ENCODE measurements around the gene NDUFAB1. TPM values are rescaled to one million over a fixed set of nuclear protein-coding genes. Genes with fewer than 3 reads are reported as not detected.
A peak's percentile ranks its signal among the peaks of the same experiment; 100 is the strongest.
"Not testable (repeated sequence)": the region's sequence is repeated elsewhere in the genome, so short reads cannot be mapped to it uniquely, and the experiment has no call there.

The NDUFAB1 gene
- total and polyA plus RNA-seq, 5 donors: 378 to 1,123 (median 470) TPM

- Histone ChIP-seq H3K9me3 (ENCODE audit: control insufficient read depth, low read length) (no peaks in the 10 kb centered on the region), H3K27me3 (ENCODE audit: control insufficient read depth, insufficient read depth) (no peaks in the 10 kb centered on the region), H3K27ac (ENCODE audit: low read length) (peak overlapping the region; percentile 50), H3K4me1 (ENCODE audit: control insufficient read depth, insufficient read depth, low read length) (no peaks in the 10 kb centered on the region), H3K4me3 (ENCODE audit: low read length) (no peak overlapping the region)
- intact Hi-C loops (cut with DNase I): no loop called here
- DNase-seq: no peak
- WGBS: 74% methylated on average over 13 of the region's 14 CpGs
- ATAC-seq: peak; percentile 67 to 73
Measured at GRCh38 chr16:23584186-23585076, 11.7 kb downstream of the NDUFAB1 start.

GRCh38 chr16:23583271-23583670, 12.8 kb downstream of the NDUFAB1 start:
- H3K4me3 ChIP-seq (ENCODE audit: low read length); H3K27me3 ChIP-seq (ENCODE audit: control insufficient read depth, insufficient read depth); H3K9me3 ChIP-seq (ENCODE audit: control insufficient read depth, low read length); ATAC-seq; H3K4me1 ChIP-seq (ENCODE audit: control insufficient read depth, insufficient read depth, low read length); H3K27ac ChIP-seq (ENCODE audit: low read length); intact Hi-C loops (cut with DNase I): not testable (repeated sequence)
- DNase-seq: peak in 1 of 3 donors; percentile 39
- WGBS: 94% methylated on average over 30 of the region's 30 CpGs

GRCh38 chr16:23581764-23582163, 14.4 kb downstream of the NDUFAB1 start:
- Histone ChIP-seq H3K27me3 (ENCODE audit: control insufficient read depth, insufficient read depth) (no peaks in the 10 kb centered on the region), H3K4me1 (ENCODE audit: control insufficient read depth, insufficient read depth, low read length) (peaks cover 4% of the 10 kb centered on the region), H3K27ac (ENCODE audit: low read length) (no peak overlapping the region), H3K9me3 (ENCODE audit: control insufficient read depth, low read length) (no peaks in the 10 kb centered on the region), H3K4me3 (ENCODE audit: low read length) (no peak overlapping the region)
- ATAC-seq (no peak), DNase-seq (no peak)
- intact Hi-C loops (cut with DNase I): no loop called here

- H3K4me3 ChIP-seq (ENCODE audit: low read length): no peak overlapping the region
- peaks cover 4% of the 10 kb centered on the region for H3K4me1 ChIP-seq (ENCODE audit: control insufficient read depth, insufficient read depth, low read length)
- ATAC-seq: no peak
- no peaks in the 10 kb centered on the region for H3K27me3 ChIP-seq (ENCODE audit: control insufficient read depth, insufficient read depth)
- intact Hi-C loops (cut with DNase I): no loop called here
- no peak for DNase-seq
- no peak overlapping the region for H3K27ac ChIP-seq (ENCODE audit: low read length)
- no peaks in the 10 kb centered on the region for H3K9me3 ChIP-seq (ENCODE audit: control insufficient read depth, low read length)
Measured at GRCh38 chr16:23580391-23580790, 15.7 kb downstream of the NDUFAB1 start.

- Histone ChIP-seq H3K4me3 (ENCODE audit: low read length) (no peak overlapping the region), H3K27ac (ENCODE audit: low read length) (no peak overlapping the region), H3K27me3 (ENCODE audit: control insufficient read depth, insufficient read depth) (no peaks in the 10 kb centered on the region), H3K4me1 (ENCODE audit: control insufficient read depth, insufficient read depth, low read length) (peaks cover 4% of the 10 kb centered on the region), H3K9me3 (ENCODE audit: control insufficient read depth, low read length) (no peaks in the 10 kb centered on the region)
- DNase-seq (no peak), ATAC-seq (no peak)
- intact Hi-C loops (cut with DNase I): no loop called here
- 98% methylated on average over 4 of the region's 4 CpGs for WGBS
Measured at GRCh38 chr16:23579371-23579770, 16.7 kb downstream of the NDUFAB1 start.

GRCh38 chr16:23578101-23578830, 17.9 kb downstream of the NDUFAB1 start:
- no peaks in the 10 kb centered on the region for H3K9me3 ChIP-seq (ENCODE audit: control insufficient read depth, low read length)
- DNase-seq: no peak
- no peak overlapping the region for H3K27ac ChIP-seq (ENCODE audit: low read length)
- no peaks in the 10 kb centered on the region for H3K27me3 ChIP-seq (ENCODE audit: control insufficient read depth, insufficient read depth)
- ATAC-seq: no peak
- 47% methylated on average over 5 of the region's 5 CpGs for WGBS
- H3K4me1 ChIP-seq (ENCODE audit: control insufficient read depth, insufficient read depth, low read length): peaks cover 4% of the 10 kb centered on the region
- intact Hi-C loops (cut with DNase I): no loop called here
- H3K4me3 ChIP-seq (ENCODE audit: low read length): no peak overlapping the region

GRCh38 chr16:23577493-23577892, 18.6 kb downstream of the NDUFAB1 start:
- no peak for ATAC-seq
- H3K27me3 ChIP-seq (ENCODE audit: control insufficient read depth, insufficient read depth): no peaks in the 10 kb centered on the region

GRCh38 chr16:23575834-23576233, 20.3 kb downstream of the NDUFAB1 start:
- Histone ChIP-seq H3K27ac (ENCODE audit: low read length) (no peak overlapping the region), H3K9me3 (ENCODE audit: control insufficient read depth, low read length) (no peaks in the 10 kb centered on the region), H3K4me3 (ENCODE audit: low read length) (no peak overlapping the region), H3K27me3 (ENCODE audit: control insufficient read depth, insufficient read depth) (no peaks in the 10 kb centered on the region), H3K4me1 (ENCODE audit: control insufficient read depth, insufficient read depth, low read length) (peaks cover 4% of the 10 kb centered on the region)
- ATAC-seq (no peak), DNase-seq (no peak)
- intact Hi-C loops (cut with DNase I): no loop called here
- 85% methylated on average over 3 of the region's 3 CpGs for WGBS

More at GRCh38 chr16:23577493-23577892, 18.6 kb downstream of the NDUFAB1 start:
- WGBS: 90% methylated on average over 2 of the region's 2 CpGs
- DNase-seq: no peak
- H3K27ac ChIP-seq (ENCODE audit: low read length): no peak overlapping the region
- H3K9me3 ChIP-seq (ENCODE audit: control insufficient read depth, low read length): no peaks in the 10 kb centered on the region
- intact Hi-C loops (cut with DNase I): no loop called here
- H3K4me1 ChIP-seq (ENCODE audit: control insufficient read depth, insufficient read depth, low read length): peaks cover 4% of the 10 kb centered on the region
- H3K4me3 ChIP-seq (ENCODE audit: low read length): no peak overlapping the region

- Histone ChIP-seq H3K4me3 (ENCODE audit: low read length) (no peak overlapping the region), H3K27me3 (ENCODE audit: control insufficient read depth, insufficient read depth) (no peaks in the 10 kb centered on the region), H3K4me1 (ENCODE audit: control insufficient read depth, insufficient read depth, low read length) (peaks cover 4% of the 10 kb centered on the region), H3K9me3 (ENCODE audit: control insufficient read depth, low read length) (no peaks in the 10 kb centered on the region), H3K27ac (ENCODE audit: low read length) (no peak overlapping the region)
- DNase-seq: no peak
- WGBS: 81% methylated on average over 5 of the region's 5 CpGs
- intact Hi-C loops (cut with DNase I): no loop called here
- no peak for ATAC-seq
Measured at GRCh38 chr16:23573817-23574216, 22.3 kb downstream of the NDUFAB1 start.

GRCh38 chr16:23572394-23572793, 23.7 kb downstream of the NDUFAB1 start:
- Histone ChIP-seq H3K4me1 (ENCODE audit: control insufficient read depth, insufficient read depth, low read length) (no peaks in the 10 kb centered on the region), H3K4me3 (ENCODE audit: low read length) (no peak overlapping the region), H3K9me3 (ENCODE audit: control insufficient read depth, low read length) (no peaks in the 10 kb centered on the region), H3K27ac (ENCODE audit: low read length) (no peak overlapping the region), H3K27me3 (ENCODE audit: control insufficient read depth, insufficient read depth) (no peaks in the 10 kb centered on the region)
- intact Hi-C loops (cut with DNase I): no loop called here
- ATAC-seq (no peak), DNase-seq (no peak)
- WGBS: 91% methylated on average over 9 of the region's 9 CpGs

- H3K27ac ChIP-seq (ENCODE audit: low read length): no peak overlapping the region
- H3K4me3 ChIP-seq (ENCODE audit: low read length): no peak overlapping the region
- ATAC-seq (no peak), DNase-seq (no peak)
- 94% methylated on average over 5 of the region's 5 CpGs for WGBS
- intact Hi-C loops (cut with DNase I): no loop called here
- H3K9me3 ChIP-seq (ENCODE audit: control insufficient read depth, low read length): no peaks in the 10 kb centered on the region
- H3K4me1 ChIP-seq (ENCODE audit: control insufficient read depth, insufficient read depth, low read length): no peaks in the 10 kb centered on the region
- H3K27me3 ChIP-seq (ENCODE audit: control insufficient read depth, insufficient read depth): no peaks in the 10 kb centered on the region
Measured at GRCh38 chr16:23571895-23572294, 24.2 kb downstream of the NDUFAB1 start.
